Measurements from ENCODE around the gene ATP1B3.

DNA sequence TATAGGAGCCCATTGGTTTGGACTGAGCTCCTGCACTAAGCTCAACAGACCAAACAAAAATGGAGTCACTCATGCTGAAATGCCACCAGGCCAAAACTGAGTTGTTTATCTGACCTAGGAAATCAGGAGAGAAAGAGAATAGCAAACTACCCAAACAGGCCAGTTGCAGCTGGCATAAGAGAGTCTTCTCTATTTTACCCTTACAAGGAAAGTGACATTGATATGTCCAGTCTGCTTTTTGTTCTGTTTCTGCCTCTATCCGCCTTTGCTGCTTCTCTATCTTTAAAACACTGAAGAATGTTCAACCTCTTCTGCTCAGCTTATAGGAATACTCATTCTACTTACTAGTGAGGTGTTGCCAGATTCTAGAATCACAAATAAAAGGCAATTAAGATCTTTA, 95.1 kb downstream of the ATP1B3 start:
- TF ChIP-seq, protein P1, sequence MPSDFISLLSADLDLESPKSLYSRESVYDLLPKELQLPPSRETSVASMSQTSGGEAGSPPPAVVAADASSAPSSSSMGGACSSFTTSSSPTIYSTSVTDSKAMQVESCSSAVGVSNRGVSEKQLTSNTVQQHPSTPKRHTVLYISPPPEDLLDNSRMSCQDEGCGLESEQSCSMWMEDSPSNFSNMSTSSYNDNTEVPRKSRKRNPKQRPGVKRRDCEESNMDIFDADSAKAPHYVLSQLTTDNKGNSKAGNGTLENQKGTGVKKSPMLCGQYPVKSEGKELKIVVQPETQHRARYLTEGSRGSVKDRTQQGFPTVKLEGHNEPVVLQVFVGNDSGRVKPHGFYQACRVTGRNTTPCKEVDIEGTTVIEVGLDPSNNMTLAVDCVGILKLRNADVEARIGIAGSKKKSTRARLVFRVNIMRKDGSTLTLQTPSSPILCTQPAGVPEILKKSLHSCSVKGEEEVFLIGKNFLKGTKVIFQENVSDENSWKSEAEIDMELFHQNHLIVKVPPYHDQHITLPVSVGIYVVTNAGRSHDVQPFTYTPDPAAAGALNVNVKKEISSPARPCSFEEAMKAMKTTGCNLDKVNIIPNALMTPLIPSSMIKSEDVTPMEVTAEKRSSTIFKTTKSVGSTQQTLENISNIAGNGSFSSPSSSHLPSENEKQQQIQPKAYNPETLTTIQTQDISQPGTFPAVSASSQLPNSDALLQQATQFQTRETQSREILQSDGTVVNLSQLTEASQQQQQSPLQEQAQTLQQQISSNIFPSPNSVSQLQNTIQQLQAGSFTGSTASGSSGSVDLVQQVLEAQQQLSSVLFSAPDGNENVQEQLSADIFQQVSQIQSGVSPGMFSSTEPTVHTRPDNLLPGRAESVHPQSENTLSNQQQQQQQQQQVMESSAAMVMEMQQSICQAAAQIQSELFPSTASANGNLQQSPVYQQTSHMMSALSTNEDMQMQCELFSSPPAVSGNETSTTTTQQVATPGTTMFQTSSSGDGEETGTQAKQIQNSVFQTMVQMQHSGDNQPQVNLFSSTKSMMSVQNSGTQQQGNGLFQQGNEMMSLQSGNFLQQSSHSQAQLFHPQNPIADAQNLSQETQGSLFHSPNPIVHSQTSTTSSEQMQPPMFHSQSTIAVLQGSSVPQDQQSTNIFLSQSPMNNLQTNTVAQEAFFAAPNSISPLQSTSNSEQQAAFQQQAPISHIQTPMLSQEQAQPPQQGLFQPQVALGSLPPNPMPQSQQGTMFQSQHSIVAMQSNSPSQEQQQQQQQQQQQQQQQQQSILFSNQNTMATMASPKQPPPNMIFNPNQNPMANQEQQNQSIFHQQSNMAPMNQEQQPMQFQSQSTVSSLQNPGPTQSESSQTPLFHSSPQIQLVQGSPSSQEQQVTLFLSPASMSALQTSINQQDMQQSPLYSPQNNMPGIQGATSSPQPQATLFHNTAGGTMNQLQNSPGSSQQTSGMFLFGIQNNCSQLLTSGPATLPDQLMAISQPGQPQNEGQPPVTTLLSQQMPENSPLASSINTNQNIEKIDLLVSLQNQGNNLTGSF (CRISPR knock-in tag; IDR thresholded peaks at IDR 0.05) = no peak
- TF ChIP-seq, protein P2, sequence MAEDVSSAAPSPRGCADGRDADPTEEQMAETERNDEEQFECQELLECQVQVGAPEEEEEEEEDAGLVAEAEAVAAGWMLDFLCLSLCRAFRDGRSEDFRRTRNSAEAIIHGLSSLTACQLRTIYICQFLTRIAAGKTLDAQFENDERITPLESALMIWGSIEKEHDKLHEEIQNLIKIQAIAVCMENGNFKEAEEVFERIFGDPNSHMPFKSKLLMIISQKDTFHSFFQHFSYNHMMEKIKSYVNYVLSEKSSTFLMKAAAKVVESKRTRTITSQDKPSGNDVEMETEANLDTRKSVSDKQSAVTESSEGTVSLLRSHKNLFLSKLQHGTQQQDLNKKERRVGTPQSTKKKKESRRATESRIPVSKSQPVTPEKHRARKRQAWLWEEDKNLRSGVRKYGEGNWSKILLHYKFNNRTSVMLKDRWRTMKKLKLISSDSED (CRISPR knock-in tag; IDR thresholded peaks at IDR 0.05) = no peak
- TF ChIP-seq POLR2A (IDR thresholded peaks at IDR 0.05; ENCODE audit: insufficient read depth in 1 of 2, low read depth in 2 of 2, low read length in 2 of 2) (no peak), RBAK (CRISPR knock-in tag; IDR thresholded peaks at IDR 0.05) (no peak), SMAD1 (CRISPR knock-in tag; IDR thresholded peaks at IDR 0.05; ENCODE audit: borderline replicate concordance, low read depth) (no peak)

Data from HepG2 (cell line).